ENCODE results near the gene ATL1. TPM values are rescaled to one million over a fixed set of nuclear protein-coding genes. Genes with fewer than 3 reads are reported as not detected.

The ATL1 gene
- total and polyA plus RNA-seq, 2 of the 4 experiments (the other 2 are of a cell fraction), result 6.0 to 12.2 TPM

DNA sequence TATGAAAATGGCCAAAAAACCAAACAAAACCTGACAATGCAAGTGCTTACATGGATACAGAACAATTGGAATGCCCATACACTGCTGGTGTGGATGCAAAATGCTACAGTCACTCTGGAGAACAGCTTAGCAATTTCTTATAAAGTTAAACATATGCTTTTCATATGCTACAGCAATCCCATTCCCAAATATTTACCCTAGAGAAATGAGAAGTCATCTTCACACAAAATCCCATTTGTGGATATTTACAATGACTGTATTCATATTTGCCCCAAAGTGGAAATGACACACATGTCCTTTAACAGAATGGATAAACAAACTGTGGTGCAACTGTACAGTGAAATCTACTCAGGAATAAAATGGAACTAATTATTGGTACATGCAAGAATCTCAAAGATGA is 87.8 kb downstream of the ATL1 start:
- Histone ChIP-seq H3K14ac (replicated peaks; ENCODE audit: low read depth, low read length) (no peak overlapping the region), H2BK5ac (ENCODE audit: low read depth, low read length, poor library complexity, severe bottlenecking) (peak overlapping the region; percentile 94), H3K27me3 (ENCODE audit: control insufficient read depth, insufficient read depth, low read length) (no peaks in the 10 kb centered on the region), H2BK15ac (ENCODE audit: low read depth, low read length) (no peak overlapping the region), H4K5ac (ENCODE audit: low read depth, low read length) (no peak overlapping the region), H3K4ac (ENCODE audit: low read depth, low read length) (peak overlapping the region; percentile 12; the same call in 1 of the 2 replicates), H3K18ac (ENCODE audit: low read depth, low read length) (no peak overlapping the region), H2BK20ac (ENCODE audit: low read depth, low read length) (no peak overlapping the region), H2BK120ac (ENCODE audit: low read depth, low read length) (no peak overlapping the region; the same call in 1 of the 2 replicates), H3K4me3 (ENCODE audit: insufficient read depth, low read depth, low read length) (no peak overlapping the region), H3K9me1 (ENCODE audit: insufficient read depth, low read length) (peaks cover 11% of the 10 kb centered on the region), H3K4me2 (ENCODE audit: low read depth, low read length) (peak overlapping the region; percentile 8; the same call in 1 of the 2 replicates), H2AK5ac (ENCODE audit: low read depth, low read length) (no peak overlapping the region), H4K20me1 (ENCODE audit: insufficient read depth, low read length) (peaks cover 10% of the 10 kb centered on the region; the same call in 1 of the 2 replicates), H3K23ac (ENCODE audit: low read depth, low read length) (no peak overlapping the region), H3K4me1 (ENCODE audit: control insufficient read depth, insufficient read depth, low read length) (peaks cover 13% of the 10 kb centered on the region), H3K9me3 (ENCODE audit: control insufficient read depth, insufficient read depth, low read length) (no peaks in the 10 kb centered on the region), H3K56ac (ENCODE audit: extremely low read depth, insufficient read depth, low read length) (no peak overlapping the region), H3K9ac (ENCODE audit: low read depth, low read length) (no peak overlapping the region), H3K79me1 (ENCODE audit: low read depth in 1 of 2, low read length in 2 of 2) (peaks cover 28 to 62% of the 10 kb centered on the region in 2 experiments), H3K36me3 (ENCODE audit: control insufficient read depth, insufficient read depth, low read length) (peaks cover 18% of the 10 kb centered on the region), H2AK9ac (replicated peaks; ENCODE audit: low read depth, low read length, poor library complexity) (no peak overlapping the region), H3K27ac (ENCODE audit: insufficient read depth, low read length) (peak overlapping the region; percentile 27; the same call in 1 of the 2 replicates), H4K91ac (ENCODE audit: insufficient read depth, low read depth, low read length) (no peak overlapping the region), H2AFZ (replicated peaks; ENCODE audit: low read length, poor library complexity) (no peak overlapping the region), H4K8ac (ENCODE audit: low read depth in 2 of 2, low read length in 2 of 2) (0 out of 4 replicates have a peak overlapping the region, but pooled peaks of 1 of the 2 experiments have one; percentile 42)
- DNase-seq (peak; percentile 80), ATAC-seq (ENCODE audit: low read depth) (peak; percentile 66)
- POLR2A ChIA-PET (ENCODE audit: unreplicated experiment), result no interaction called here
- in situ Hi-C loops (cut with MboI; ENCODE audit: low sequenced_read_pairs), result no loop called here
- TF ChIP-seq NFE2L2 (IDR thresholded peaks at IDR 0.05; ENCODE audit: low read depth, low read length) (no peak), FOS (IDR thresholded peaks at IDR 0.05; ENCODE audit: low read depth, low read length) (no peak), MAZ (IDR thresholded peaks at IDR 0.05; ENCODE audit: borderline replicate concordance, low read depth, low read length) (no peak), MXI1 (IDR thresholded peaks at IDR 0.05; ENCODE audit: borderline replicate concordance, low read depth, low read length) (no peak), RCOR1 (IDR thresholded peaks at IDR 0.05; ENCODE audit: insufficient replicate concordance, low read length) (no peak), CEBPB (IDR thresholded peaks at IDR 0.05; ENCODE audit: low read depth, low read length) (peak; percentile 81), USF2 (IDR thresholded peaks at IDR 0.05; ENCODE audit: low read depth, low read length) (no peak), BHLHE40 (IDR thresholded peaks at IDR 0.05; ENCODE audit: low read depth, low read length) (no peak)
- dilution Hi-C loops (cut with HindIII; ENCODE audit: low sequenced_read_pairs, unreplicated experiment), result no loop called here
- intact Hi-C loops (cut with micrococcal nuclease), result no loop called here
- CTCF ChIA-PET, result no interaction called here
- no TSS peak for BruUV-seq (replicated peaks)

All from IMR-90 (cell line).